ENCODE measurements around the gene APLNR.

DNA sequence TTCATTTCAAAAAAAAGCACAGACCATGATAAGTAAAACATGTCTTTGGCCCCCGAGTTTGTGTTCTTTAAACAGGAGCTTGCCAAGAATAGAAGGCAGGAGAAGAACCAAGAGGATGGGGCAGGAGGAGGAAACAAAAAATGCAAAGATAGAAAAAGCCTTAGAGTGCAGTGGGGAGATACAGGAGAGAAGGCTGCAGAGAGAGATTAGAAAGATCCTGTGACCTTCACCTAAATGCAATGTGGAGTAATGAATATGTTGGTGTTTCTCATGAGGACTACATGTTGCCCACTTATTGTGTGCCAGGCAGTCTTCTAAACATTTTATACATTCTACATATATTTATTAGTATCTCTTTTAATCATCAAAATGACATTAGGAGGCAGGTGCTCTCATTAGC is 2.3 kb upstream of the APLNR start:
- TF ChIP-seq, protein P1, sequence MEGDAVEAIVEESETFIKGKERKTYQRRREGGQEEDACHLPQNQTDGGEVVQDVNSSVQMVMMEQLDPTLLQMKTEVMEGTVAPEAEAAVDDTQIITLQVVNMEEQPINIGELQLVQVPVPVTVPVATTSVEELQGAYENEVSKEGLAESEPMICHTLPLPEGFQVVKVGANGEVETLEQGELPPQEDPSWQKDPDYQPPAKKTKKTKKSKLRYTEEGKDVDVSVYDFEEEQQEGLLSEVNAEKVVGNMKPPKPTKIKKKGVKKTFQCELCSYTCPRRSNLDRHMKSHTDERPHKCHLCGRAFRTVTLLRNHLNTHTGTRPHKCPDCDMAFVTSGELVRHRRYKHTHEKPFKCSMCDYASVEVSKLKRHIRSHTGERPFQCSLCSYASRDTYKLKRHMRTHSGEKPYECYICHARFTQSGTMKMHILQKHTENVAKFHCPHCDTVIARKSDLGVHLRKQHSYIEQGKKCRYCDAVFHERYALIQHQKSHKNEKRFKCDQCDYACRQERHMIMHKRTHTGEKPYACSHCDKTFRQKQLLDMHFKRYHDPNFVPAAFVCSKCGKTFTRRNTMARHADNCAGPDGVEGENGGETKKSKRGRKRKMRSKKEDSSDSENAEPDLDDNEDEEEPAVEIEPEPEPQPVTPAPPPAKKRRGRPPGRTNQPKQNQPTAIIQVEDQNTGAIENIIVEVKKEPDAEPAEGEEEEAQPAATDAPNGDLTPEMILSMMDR (IDR thresholded peaks at IDR 0.05): no peak
- no peak for TF ChIP-seq POLR2A (IDR thresholded peaks at IDR 0.05)

Measured in right lobe of liver (tissue), 4 donors.